Stimulated activated CD8-positive, alpha-beta memory T cell treated with anti-CD3 and anti-CD28 coated beads, Interleukin-12 subunit alpha, Interleukin-12 subunit beta, amount 100 ng/mL, for 1 hour (primary cell): ENCODE data around the gene TEX14.

Source experiments
- DNase-seq: peaks from one replicate; pipeline ENCODE4 v3.0.0-alpha.2; 2020; ENCODE audit warnings: low read depth

Gene TEX14

DNA sequence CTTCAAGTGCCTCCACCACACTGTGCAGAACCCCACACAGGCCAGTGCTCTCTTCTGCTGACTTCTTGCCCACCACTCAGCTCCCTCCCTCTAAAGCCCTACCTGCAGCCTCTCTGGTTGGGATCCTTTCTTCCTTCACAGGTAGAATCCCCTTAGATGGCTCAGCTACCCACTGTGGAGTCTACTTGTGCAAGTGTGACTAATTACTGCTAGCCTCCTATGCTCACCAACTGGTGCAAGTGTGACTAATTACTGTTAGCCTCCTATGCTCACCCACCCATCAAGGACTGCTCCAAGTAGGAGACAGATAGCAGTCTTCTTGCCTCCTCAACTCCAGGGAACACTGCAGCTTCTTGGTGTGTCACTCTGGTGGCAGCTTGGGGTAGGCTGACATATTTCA is 43.6 kb downstream of the TEX14 start:
- DNase-seq, result no peak

- DNase-seq, result no peak
Measured at GRCh38 chr17:58643147-58643546, 48.7 kb downstream of the TEX14 start.

DNA sequence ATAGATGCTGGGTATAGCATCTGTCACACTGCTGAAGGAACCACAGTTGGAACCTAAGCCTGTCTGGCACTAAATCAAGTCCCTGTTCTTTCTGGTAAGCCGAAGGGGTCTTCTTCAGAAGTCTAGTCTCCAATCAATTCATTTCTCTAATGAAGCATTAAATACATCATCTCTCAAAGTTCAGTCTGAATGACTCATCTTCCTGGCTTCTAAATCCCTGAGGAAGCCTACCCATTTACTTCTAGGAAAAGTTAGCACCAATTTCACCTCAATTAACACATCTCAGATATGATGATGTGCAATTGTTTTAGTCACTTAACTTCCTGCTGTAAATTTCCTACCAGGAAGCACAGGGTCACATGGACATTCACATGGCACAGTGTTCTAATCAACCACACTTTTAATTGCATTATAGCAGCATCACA is 49.9 kb downstream of the TEX14 start:
- DNase-seq, result no peak

- no peak for DNase-seq
Measured at GRCh38 chr17:58640202-58640601, 51.6 kb downstream of the TEX14 start.

GRCh38 chr17:58639681-58640080 is 52.2 kb downstream of the TEX14 start:
- no peak for DNase-seq

- DNase-seq, result no peak
Measured at GRCh38 chr17:58637011-58637570, 54.8 kb downstream of the TEX14 start.

DNA sequence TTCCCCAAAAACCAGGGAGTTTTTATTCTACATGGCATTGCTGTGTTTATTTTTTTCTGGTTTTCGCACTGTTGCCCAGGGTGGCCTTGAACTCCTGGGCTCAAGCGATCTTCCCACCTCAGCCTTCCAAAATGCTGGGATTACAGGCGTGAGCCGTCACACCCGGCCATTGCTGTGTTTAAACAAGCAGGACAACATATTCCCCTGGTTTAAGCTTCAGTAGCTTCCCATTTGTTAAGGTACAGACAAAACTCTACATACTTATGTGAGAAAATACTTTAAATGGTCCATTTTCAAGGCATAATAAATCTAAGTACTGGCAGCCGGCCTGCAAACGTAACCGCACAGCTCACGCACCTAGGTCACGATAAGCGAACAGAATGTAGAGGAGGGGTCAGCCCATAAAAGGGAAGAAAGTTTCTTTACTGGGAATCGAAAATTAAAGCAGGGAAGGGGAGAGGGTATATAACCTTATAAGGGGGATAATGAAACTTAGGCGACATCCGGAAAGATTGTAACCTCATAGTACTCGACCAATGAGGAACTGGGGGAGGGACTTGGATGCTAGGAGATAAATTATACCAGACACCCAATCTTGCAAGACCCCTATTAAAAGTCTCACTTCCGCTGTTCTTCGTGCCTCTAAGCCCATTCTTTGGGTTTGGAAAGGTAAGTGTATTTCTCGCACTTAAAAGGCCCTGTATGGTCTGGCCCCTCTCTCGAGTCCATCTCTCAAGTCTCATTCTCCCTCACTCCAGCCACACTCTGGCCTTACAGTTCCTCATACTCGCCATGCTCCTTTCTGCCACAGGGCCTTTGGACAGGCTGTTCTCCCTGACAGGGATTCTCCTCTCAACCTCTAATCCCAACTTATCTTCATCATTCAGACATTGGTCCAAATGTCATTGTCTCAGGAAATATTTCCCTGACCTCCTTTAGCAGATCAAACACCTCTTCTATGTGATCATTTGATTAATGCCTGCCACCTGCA is 59.2 kb downstream of the TEX14 start:
- no peak for DNase-seq

DNA sequence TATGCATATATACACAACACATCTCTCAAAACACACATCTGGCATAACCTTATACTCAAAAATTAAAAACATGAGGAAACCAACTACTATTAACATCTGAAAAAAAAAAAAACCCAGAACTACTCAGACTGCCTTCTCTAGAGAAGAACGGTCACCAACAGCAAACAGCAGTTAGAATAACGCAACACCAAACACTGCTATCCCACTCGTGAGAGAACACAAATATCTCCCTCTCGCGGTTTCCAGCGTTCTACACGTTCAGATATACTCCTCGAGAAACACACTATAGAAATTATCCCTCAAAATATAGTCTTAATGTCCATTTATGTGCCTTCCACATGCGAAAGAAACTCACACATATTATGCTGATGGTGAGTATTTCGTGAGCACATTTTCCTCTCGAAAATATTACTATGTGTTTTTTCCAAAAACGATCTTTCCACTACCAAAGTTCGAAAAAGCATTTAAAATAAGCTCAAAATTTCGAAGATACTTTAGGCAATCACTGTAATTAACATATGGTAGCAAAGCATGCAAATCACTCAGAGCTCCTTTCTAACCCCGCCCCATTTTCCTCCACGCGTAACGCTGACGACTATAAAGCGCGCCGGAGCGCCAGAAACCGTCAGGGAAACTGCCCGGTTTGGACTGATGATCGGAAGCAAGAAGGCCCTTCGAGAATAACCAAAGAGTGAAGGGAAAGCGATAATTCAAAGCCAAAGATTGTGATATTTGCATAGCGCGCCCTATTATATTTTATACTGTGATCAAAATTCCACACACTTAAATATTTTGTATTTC is 60.1 kb downstream of the TEX14 start:
- DNase-seq, result peak; percentile 92

DNA sequence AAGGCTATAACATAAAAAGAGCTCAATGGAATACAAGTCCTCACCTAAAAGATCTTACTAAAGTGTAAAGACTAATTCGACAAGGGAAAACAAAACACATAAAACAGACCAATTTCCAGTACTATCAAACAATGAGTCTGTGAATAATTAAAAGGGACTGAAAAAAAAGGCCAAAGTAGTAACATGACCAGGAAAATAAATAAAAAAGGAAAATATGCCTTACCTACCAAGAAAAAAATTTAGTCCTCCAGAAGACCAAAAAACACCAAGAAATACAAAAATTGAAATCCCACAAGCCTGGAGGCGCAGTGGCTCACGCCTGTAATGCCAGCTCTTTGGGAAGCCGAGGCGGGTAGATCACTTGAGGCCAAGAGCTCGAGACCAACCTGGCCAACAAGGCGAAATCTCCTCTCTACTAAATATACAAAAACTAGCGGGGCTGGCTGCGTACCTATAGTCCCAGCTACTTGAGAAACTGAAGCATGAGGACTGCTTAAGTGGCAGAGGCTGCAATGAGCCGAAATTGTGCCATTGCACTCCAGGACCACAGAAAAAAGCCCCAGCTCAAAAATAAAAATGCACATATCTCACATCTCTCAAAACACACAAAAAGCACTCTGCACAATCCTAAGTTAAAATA is 60.8 kb downstream of the TEX14 start:
- DNase-seq, result peak; percentile 8

- DNase-seq, result no peak
Measured at GRCh38 chr17:58626905-58627304, 64.9 kb downstream of the TEX14 start.

- no peak for DNase-seq
Measured at GRCh38 chr17:58624751-58625150, 67.1 kb downstream of the TEX14 start.

DNA sequence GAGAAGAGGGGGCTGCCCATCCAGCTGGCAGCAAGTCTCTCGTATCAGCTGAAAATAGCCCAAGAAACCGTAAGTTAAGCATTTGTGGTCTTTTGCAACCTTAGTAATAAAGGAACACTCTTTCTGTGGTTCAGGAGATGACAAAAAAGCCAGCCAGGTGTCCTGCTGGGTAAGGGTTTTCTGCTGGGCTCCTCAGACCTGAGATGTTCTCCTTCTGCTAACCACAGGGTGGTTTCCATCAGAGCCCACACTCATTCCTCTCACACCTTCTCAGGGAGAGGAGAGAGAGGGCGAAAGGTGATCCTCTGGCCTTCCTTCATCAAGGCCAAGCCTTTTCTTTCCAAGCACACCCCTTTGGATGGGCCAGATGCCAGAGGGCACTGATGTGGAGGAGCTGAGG is 70.7 kb downstream of the TEX14 start:
- no peak for DNase-seq

DNA sequence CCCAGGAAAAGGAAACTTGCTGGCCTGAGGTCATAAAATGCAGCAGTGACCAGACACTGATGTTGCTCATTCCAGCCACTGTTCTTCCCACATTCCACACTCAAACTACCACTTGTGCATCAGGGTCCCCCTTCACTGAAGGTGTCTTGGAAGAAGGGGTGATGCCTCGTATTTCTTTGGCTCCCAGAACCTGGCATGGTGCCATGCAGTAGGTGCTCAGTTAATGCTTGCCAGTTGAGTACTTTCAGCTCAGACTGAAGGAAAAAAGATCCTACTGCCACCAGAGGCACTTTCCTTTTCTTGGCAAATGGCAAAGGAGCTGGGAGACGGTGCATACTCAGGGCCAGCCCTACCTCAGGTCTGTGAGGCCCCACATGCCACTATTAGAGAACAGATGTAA is 73.5 kb downstream of the TEX14 start:
- no peak for DNase-seq

DNA sequence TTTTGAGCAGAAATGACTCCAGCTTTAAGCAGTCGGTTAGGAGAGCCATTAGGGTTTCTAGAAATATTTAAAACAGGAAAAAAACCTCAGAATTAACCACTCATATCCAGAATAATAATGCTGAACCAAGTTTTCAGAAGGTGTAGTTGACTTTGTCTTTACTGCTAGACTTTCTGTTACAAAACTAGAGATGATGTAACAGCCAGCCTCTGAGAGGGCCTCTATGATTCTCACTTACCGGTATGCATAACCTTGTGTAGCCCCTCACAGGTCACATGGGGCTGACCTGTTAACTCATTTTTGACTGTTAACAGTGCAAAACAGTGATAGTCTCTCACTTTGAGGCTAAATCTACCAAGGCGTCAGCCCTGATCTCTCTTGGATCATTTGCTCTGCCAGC is 74.3 kb downstream of the TEX14 start:
- DNase-seq, result no peak

DNA sequence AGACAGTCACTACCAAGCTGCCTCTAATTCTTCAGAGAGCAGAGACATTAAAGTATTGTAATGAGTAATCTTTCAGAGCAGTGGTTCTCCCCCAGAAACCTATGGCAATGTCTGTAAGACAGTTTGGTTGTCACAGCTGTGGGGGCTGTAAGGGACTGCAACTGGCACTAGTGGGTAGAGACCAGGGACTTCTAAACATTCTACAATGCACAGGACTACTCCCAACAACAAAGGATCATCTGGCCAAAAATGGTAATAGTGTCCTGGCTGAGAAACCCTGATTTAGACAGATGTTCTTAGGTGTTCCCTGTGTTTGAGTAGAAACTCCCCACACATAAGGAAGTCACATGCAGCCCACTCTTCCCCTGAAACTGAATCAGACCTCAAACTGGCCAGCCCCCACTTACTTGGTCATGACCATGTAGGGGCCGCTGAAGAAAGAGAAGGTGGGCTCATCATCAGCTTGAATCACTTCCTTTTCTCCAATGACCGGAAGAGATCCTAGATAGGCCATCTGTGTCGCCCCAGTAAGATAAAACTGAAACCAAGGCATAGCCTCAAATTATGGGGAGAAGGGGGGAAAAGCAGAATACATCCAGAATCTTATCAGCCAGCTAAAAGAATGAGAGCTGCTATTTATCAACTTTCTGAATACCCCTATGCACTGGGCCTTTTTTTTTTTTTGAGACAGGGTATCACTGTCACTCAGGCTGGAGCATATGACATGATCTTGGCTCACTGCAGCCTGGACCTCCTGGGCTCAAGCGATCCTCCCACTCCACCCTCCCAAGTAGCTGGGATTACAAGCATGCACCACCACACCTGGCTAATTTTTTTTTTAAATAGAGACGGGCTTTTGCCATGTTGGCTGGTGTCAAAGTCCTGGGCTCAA is 75.8 kb downstream of the TEX14 start:
- DNase-seq, result no peak

- DNase-seq, result no peak
Measured at GRCh38 chr17:58614859-58615459, 76.9 kb downstream of the TEX14 start.

- DNase-seq, result no peak
Measured at GRCh38 chr17:58611331-58611730, 80.5 kb downstream of the TEX14 start.

- no peak for DNase-seq
Measured at GRCh38 chr17:58606934-58607333, 84.9 kb downstream of the TEX14 start.

- DNase-seq, result no peak
Measured at GRCh38 chr17:58605986-58606385, 85.9 kb downstream of the TEX14 start.

- DNase-seq, result no peak
Measured at GRCh38 chr17:58605470-58605869, 86.4 kb downstream of the TEX14 start.

- DNase-seq, result no peak
Measured at GRCh38 chr17:58601976-58602375, 89.9 kb downstream of the TEX14 start.
